Right lobe of liver (tissue), 4 donors: ENCODE results near the gene NUDT4.

ENCODE experiments used
- POLR2A ChIP-seq: fragments of 450-650 bp; IDR thresholded peaks from one replicate; pipeline ENCODE4 v1.6.1; 2017; ENCODE audit warnings: antibody characterized with exemption, mild to moderate bottlenecking
- TF ChIP-seq, protein P1 (sequence below), 4 donors: fragments of 200-600 bp in 3 of 4; fragments of 450-650 bp in 1 of 4; IDR thresholded peaks; one replicate each; pipeline versions ENCODE4 v1.5.1 to v1.8.0; 2016 to 2022; ENCODE audit warnings: antibody characterized with exemption in 4 of 4, mild to moderate bottlenecking in 2 of 4
- donor health status: DM: no; HTN: no; CAD: no.
- donor health status: DM: no; HTN: no; CAD: no.
- donor health status: DM: no; HTN: yes; CAD: no.

DNA sequence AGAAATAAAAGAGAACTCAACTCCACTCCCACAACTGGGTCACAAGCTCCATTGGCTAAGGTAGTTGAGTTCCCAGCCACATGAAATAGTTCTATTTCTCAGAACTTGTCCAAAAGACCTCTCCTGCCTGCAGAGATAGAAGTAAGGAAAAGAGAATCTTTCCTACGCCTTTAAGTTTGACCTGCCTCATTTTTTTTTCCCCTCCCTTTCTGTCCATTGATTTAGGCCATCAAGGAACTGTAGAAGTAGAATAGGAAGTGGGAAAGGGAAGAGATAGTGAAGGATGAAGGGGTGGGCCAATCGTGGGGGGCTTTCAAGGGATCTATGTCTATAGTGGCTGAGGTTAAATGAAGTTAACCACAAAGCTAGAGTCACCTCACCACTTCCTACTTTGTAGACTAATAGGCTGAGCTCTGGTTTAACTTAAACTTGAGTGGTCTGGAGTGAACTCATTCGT lies 13.9 kb upstream of the NUDT4 start:
- TF ChIP-seq, protein P1, sequence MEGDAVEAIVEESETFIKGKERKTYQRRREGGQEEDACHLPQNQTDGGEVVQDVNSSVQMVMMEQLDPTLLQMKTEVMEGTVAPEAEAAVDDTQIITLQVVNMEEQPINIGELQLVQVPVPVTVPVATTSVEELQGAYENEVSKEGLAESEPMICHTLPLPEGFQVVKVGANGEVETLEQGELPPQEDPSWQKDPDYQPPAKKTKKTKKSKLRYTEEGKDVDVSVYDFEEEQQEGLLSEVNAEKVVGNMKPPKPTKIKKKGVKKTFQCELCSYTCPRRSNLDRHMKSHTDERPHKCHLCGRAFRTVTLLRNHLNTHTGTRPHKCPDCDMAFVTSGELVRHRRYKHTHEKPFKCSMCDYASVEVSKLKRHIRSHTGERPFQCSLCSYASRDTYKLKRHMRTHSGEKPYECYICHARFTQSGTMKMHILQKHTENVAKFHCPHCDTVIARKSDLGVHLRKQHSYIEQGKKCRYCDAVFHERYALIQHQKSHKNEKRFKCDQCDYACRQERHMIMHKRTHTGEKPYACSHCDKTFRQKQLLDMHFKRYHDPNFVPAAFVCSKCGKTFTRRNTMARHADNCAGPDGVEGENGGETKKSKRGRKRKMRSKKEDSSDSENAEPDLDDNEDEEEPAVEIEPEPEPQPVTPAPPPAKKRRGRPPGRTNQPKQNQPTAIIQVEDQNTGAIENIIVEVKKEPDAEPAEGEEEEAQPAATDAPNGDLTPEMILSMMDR (IDR thresholded peaks at IDR 0.05) = no peak
- no peak for TF ChIP-seq POLR2A
